Measurements from ENCODE around the gene FYCO1. TPM values are rescaled to one million over a fixed set of nuclear protein-coding genes. Genes with fewer than 3 reads are reported as not detected.
A peak's percentile ranks its signal among the peaks of the same experiment; 100 is the strongest.

Gene FYCO1
- total RNA-seq, 6 donors from 2014 or later = 37.5 to 84.9 (median 45.3) TPM

- DNase-seq (no peak), ATAC-seq (ENCODE audit: low FRiP score in 2 of 2) (no peak)
- Histone ChIP-seq H3K4me3 (no peak overlapping the region), H3K27ac (no peak overlapping the region), H3K9me3 (no peaks in the 10 kb centered on the region), H3K4me1 (no peaks in the 10 kb centered on the region), H3K36me3 (no peaks in the 10 kb centered on the region), H3K27me3 (no peaks in the 10 kb centered on the region)
- TF ChIP-seq CTCF (IDR thresholded peaks at IDR 0.05) (no peak), POLR2A (IDR thresholded peaks at IDR 0.05) (no peak), POLR2AphosphoS5 (IDR thresholded peaks at IDR 0.05) (no peak), EP300 (IDR thresholded peaks at IDR 0.05) (no peak)
- 56 to 70% methylated on average over 3 of the region's 3 CpGs for WGBS, 2 donors
Measured at GRCh38 chr3:45896956-45897355, 98.7 kb downstream of the FYCO1 start.

GRCh38 chr3:45895686-45896468 lies 99.7 kb downstream of the FYCO1 start:
- H3K9me3 ChIP-seq = no peaks in the 10 kb centered on the region
- no peak for ATAC-seq (ENCODE audit: low FRiP score in 2 of 2)
- H3K4me3 ChIP-seq = no peak overlapping the region
- H3K27me3 ChIP-seq = no peaks in the 10 kb centered on the region
- no peaks in the 10 kb centered on the region for H3K36me3 ChIP-seq
- WGBS, 2 donors = 90 to 97% methylated on average over 3 to 5 of the region's 5 CpGs
- no peak for TF ChIP-seq POLR2AphosphoS5 (IDR thresholded peaks at IDR 0.05)
- no peak for TF ChIP-seq CTCF (IDR thresholded peaks at IDR 0.05)
- no peak for TF ChIP-seq POLR2A (IDR thresholded peaks at IDR 0.05)
- TF ChIP-seq EP300 (IDR thresholded peaks at IDR 0.05) = no peak
- no peak for DNase-seq
- no peaks in the 10 kb centered on the region for H3K4me1 ChIP-seq
- H3K27ac ChIP-seq = no peak overlapping the region

GRCh38 chr3:45894015-45894414 lies 101.6 kb downstream of the FYCO1 start:
- Histone ChIP-seq H3K4me3 (no peak overlapping the region), H3K9me3 (no peaks in the 10 kb centered on the region), H3K36me3 (no peaks in the 10 kb centered on the region), H3K4me1 (peaks cover 0 to 5% (median 0%) of the 10 kb centered on the region in 4 donors), H3K27me3 (no peaks in the 10 kb centered on the region), H3K27ac (no peak overlapping the region)
- WGBS, 2 donors = 59 to 64% methylated on average over 6 of the region's 6 CpGs
- DNase-seq = no peak
- TF ChIP-seq EP300 (IDR thresholded peaks at IDR 0.05) (no peak), POLR2AphosphoS5 (IDR thresholded peaks at IDR 0.05) (no peak), CTCF (IDR thresholded peaks at IDR 0.05) (no peak), POLR2A (IDR thresholded peaks at IDR 0.05) (no peak)
- no peak for ATAC-seq (ENCODE audit: low FRiP score in 2 of 2)

- 97% methylated on average over 1 of the region's 1 CpG for WGBS, 2 donors
- TF ChIP-seq CTCF (IDR thresholded peaks at IDR 0.05) (no peak), POLR2A (IDR thresholded peaks at IDR 0.05) (no peak), EP300 (IDR thresholded peaks at IDR 0.05) (no peak), POLR2AphosphoS5 (IDR thresholded peaks at IDR 0.05) (no peak)
- Histone ChIP-seq H3K27me3 (no peaks in the 10 kb centered on the region), H3K4me1 (peaks cover 0 to 5% (median 0%) of the 10 kb centered on the region in 4 donors), H3K36me3 (no peaks in the 10 kb centered on the region), H3K4me3 (no peak overlapping the region), H3K9me3 (no peaks in the 10 kb centered on the region), H3K27ac (no peak overlapping the region)
- DNase-seq (no peak), ATAC-seq (ENCODE audit: low FRiP score in 2 of 2) (no peak)
Measured at GRCh38 chr3:45892161-45892560, 103.5 kb downstream of the FYCO1 start.

GRCh38 chr3:45890405-45890804 lies 105.2 kb downstream of the FYCO1 start:
- Histone ChIP-seq H3K27ac (no peak overlapping the region), H3K4me3 (no peak overlapping the region), H3K36me3 (no peaks in the 10 kb centered on the region), H3K27me3 (no peaks in the 10 kb centered on the region), H3K4me1 (peaks cover 0 to 5% (median 0%) of the 10 kb centered on the region in 4 donors), H3K9me3 (no peaks in the 10 kb centered on the region)
- WGBS, 2 donors = 23 to 35% methylated on average over 3 of the region's 3 CpGs
- ATAC-seq (ENCODE audit: low FRiP score in 2 of 2) (no peak), DNase-seq (peak in 1 of 2 donors; percentile 66)
- TF ChIP-seq POLR2A (IDR thresholded peaks at IDR 0.05) (no peak), CTCF (IDR thresholded peaks at IDR 0.05) (no peak), EP300 (IDR thresholded peaks at IDR 0.05) (no peak), POLR2AphosphoS5 (IDR thresholded peaks at IDR 0.05) (no peak)
